PC-9 (cell line): ENCODE measurements around the gene SBF2. TPM values are rescaled to one million over a fixed set of nuclear protein-coding genes. Genes with fewer than 3 reads are reported as not detected.
A peak's percentile ranks its signal among the peaks of the same experiment; 100 is the strongest.

Experiments used
- BruUV-seq: library from RNA; stranded (reverse); fragments of 400-500 nt; replicated peaks from 2 replicates; lab custom pipeline; 2021; lab: Mats Ljungman, UMichigan
- CTCF ChIA-PET: fragments of 300-600 bp; sonication (Branson Sonifier 250); formaldehyde crosslinking; loops from one replicate; lab custom pipeline; 2022; ENCODE audit warnings: antibody characterized with exemption; lab: Charles Lee
- POLR2A ChIA-PET: fragments of 300-600 bp; sonication (Branson Sonifier 250); formaldehyde crosslinking; loops from one replicate; lab custom pipeline; 2022; ENCODE audit warnings: antibody characterized with exemption; ENCODE audit not compliant: unreplicated experiment; lab: Charles Lee
- DNase-seq, 2 experiments: peaks; one replicate each; pipeline versions ENCODE4 v3.0.0 to v3.0.0-alpha.2; 2015 to 2022; ENCODE audit warnings: mixed read lengths in 1 of 2
- H2AFZ ChIP-seq: fragments of 200-600 bp; sonication (generic); 2 replicates; pipeline ENCODE4 v1.8.1; 2017; ENCODE audit warnings: antibody characterized with exemption
- H3F3A ChIP-seq: fragments of 200-600 bp; sonication (generic); 2 replicates; pipeline ENCODE4 v1.8.1; 2017; ENCODE audit warnings: antibody characterized with exemption, mild to moderate bottlenecking, low read depth; ENCODE audit not compliant: insufficient read depth
- H3K27ac ChIP-seq: fragments of 200-600 bp; sonication (generic); 2 replicates; pipeline ENCODE4 v1.6.1; 2016; ENCODE audit warnings: mixed run types
- H3K27me3 ChIP-seq: fragments of 200-600 bp; sonication (generic); 2 replicates; pipeline ENCODE4 v1.6.1; 2016; ENCODE audit warnings: low read depth, mixed run types; ENCODE audit not compliant: insufficient read depth
- H3K36me3 ChIP-seq: fragments of 200-600 bp; sonication (generic); 2 replicates; pipeline ENCODE4 v1.6.1; 2016; ENCODE audit warnings: low read depth, mixed run types
- H3K4me1 ChIP-seq: fragments of 200-600 bp; sonication (generic); replicated peaks from 2 replicates; pipeline ENCODE4 v1.6.1; 2016; ENCODE audit warnings: mixed run types; ENCODE audit not compliant: insufficient read depth
- H3K4me2 ChIP-seq: fragments of 200-600 bp; sonication (generic); 2 replicates; pipeline ENCODE4 v1.6.1; 2017; ENCODE audit warnings: mixed run types
- H3K4me3 ChIP-seq: fragments of 200-600 bp; sonication (generic); 2 replicates; pipeline ENCODE4 v1.6.1; 2016; ENCODE audit warnings: mixed run types
- H3K79me2 ChIP-seq: fragments of 200-600 bp; sonication (generic); 2 replicates; pipeline ENCODE4 v1.6.1; 2017; ENCODE audit warnings: low read depth, mixed run types
- H3K9me2 ChIP-seq: fragments of 200-600 bp; sonication (generic); 2 replicates; pipeline ENCODE4 v1.8.1; 2017; ENCODE audit warnings: mild to moderate bottlenecking; ENCODE audit not compliant: insufficient read depth
- H3K9me3 ChIP-seq: fragments of 200-600 bp; sonication (generic); 2 replicates; pipeline ENCODE4 v1.8.1; 2016; ENCODE audit warnings: low read depth; ENCODE audit not compliant: insufficient read depth
- H4K20me1 ChIP-seq: fragments of 200-600 bp; sonication (generic); 2 replicates; pipeline ENCODE4 v1.8.1; 2017; ENCODE audit not compliant: insufficient read depth
- CTCF ChIP-seq: fragments of 200-600 bp; sonication (generic); conservative IDR thresholded peaks from 2 replicates; pipeline ENCODE4 v1.6.1; 2017; ENCODE audit warnings: mixed run types, antibody characterized with exemption, mild to moderate bottlenecking, moderate library complexity
- EZH2 ChIP-seq: fragments of 200-600 bp; sonication (generic); IDR thresholded peaks from 2 replicates; pipeline ENCODE4 v1.8.0; 2017; ENCODE audit warnings: antibody characterized with exemption, low read depth
- intact Hi-C: fragments of 100-400 bp; cut with micrococcal nuclease; formaldehyde crosslinking; loops from one replicate; pipeline ENCODE4 v1.10.0; 2022; ENCODE audit not compliant: unreplicated experiment
- total RNA-seq: library from RNA; stranded (reverse); gene quantifications from 2 replicates; pipeline ENCODE4 v1.2.3, GENCODE V29; 2021

The SBF2 gene
- total RNA-seq, 1 experiment from 2014 or later = 18.6 TPM

- ChIA-PET POLR2A (no interaction called here), CTCF (no interaction called here)
- no peaks in the 10 kb centered on the region for H3K27me3 ChIP-seq
- no peaks in the 10 kb centered on the region for H3K79me2 ChIP-seq
- H3K27ac ChIP-seq = no peak overlapping the region
- no peaks in the 10 kb centered on the region for H3K9me3 ChIP-seq
- no peaks in the 10 kb centered on the region for H3K36me3 ChIP-seq
- intact Hi-C loops = loop anchor here (1.0 to 5.0 kb wide), 3 partner anchors 105 to 443 kb away; partner anchors contain the start of gene ADM
- H3F3A ChIP-seq = no peaks in the 10 kb centered on the region
- no TSS peak for BruUV-seq
- H3K9me2 ChIP-seq = no peaks in the 10 kb centered on the region
- H4K20me1 ChIP-seq = no peaks in the 10 kb centered on the region
- H3K4me2 ChIP-seq = no peak overlapping the region
- TF ChIP-seq EZH2 (no peak), CTCF (peak; percentile 66)
- H3K4me3 ChIP-seq = no peak overlapping the region
- H3K4me1 ChIP-seq = no peaks in the 10 kb centered on the region
- DNase-seq = peak; percentile 37 to 41
- no peak overlapping the region for H2AFZ ChIP-seq
These were observed 431.9 kb downstream of the SBF2 start for GRCh38 chr11:9861860-9862725.

- H3K27ac ChIP-seq = no peak overlapping the region
- POLR2A ChIA-PET = no interaction called here
- H2AFZ ChIP-seq = no peak overlapping the region
- no peaks in the 10 kb centered on the region for H3K27me3 ChIP-seq
- no peaks in the 10 kb centered on the region for H3F3A ChIP-seq
- no peaks in the 10 kb centered on the region for H3K4me1 ChIP-seq
- H3K4me2 ChIP-seq = no peak overlapping the region
- BruUV-seq = no TSS peak
- no peaks in the 10 kb centered on the region for H3K36me3 ChIP-seq
- H3K4me3 ChIP-seq = no peak overlapping the region
- no peaks in the 10 kb centered on the region for H4K20me1 ChIP-seq
- no peaks in the 10 kb centered on the region for H3K9me2 ChIP-seq
- no peaks in the 10 kb centered on the region for H3K9me3 ChIP-seq
- CTCF ChIA-PET = no interaction called here
- no peaks in the 10 kb centered on the region for H3K79me2 ChIP-seq
- DNase-seq = no peak
- intact Hi-C loops = loop anchor here (5.0 kb wide), 1 partner anchor 102 kb away; no protein-coding TSS in a partner anchor
- no peak for TF ChIP-seq CTCF
- TF ChIP-seq EZH2 = no peak
These were observed 434.3 kb downstream of the SBF2 start for GRCh38 chr11:9859554-9860305.

- intact Hi-C loops = no loop called here
- Histone ChIP-seq H3K4me2 (no peak overlapping the region), H3K79me2 (no peaks in the 10 kb centered on the region), H3K9me3 (no peaks in the 10 kb centered on the region), H3F3A (no peaks in the 10 kb centered on the region), H3K9me2 (no peaks in the 10 kb centered on the region), H3K27me3 (no peaks in the 10 kb centered on the region), H4K20me1 (no peaks in the 10 kb centered on the region), H3K27ac (no peak overlapping the region), H3K4me3 (no peak overlapping the region), H3K4me1 (no peaks in the 10 kb centered on the region), H2AFZ (no peak overlapping the region), H3K36me3 (no peaks in the 10 kb centered on the region)
- no TSS peak for BruUV-seq
- TF ChIP-seq CTCF (no peak), EZH2 (no peak)
- ChIA-PET POLR2A (no interaction called here), CTCF (interaction anchor here (0.7 kb wide), 1 partner anchor 337 kb away, joined by 3 read pairs; no protein-coding TSS in a partner anchor)
- no peak for DNase-seq
These were observed 435.2 kb downstream of the SBF2 start for GRCh38 chr11:9858822-9859221.
